Small intestine (tissue), 16 donors: ENCODE measurements around the gene TSTD1. TPM values are rescaled to one million over a fixed set of nuclear protein-coding genes. Genes with fewer than 3 reads are reported as not detected.

Experiments
- DNase-seq, 2 donors: peaks; one replicate each; pipeline versions ENCODE4 v3.0.0 to v3.0.0-alpha.2; 2013
- FAIRE-seq: peaks from 2 replicates; lab custom pipeline; 2012; peaks lifted over from hg19 to GRCh38; lab: Jason Lieb, UNC
- H3K27ac ChIP-seq, 3 donors: one replicate each; pipeline ENCODE4 v1.5.1; 2013; ENCODE audit warnings: low read length in 2 of 3, mild to moderate bottlenecking in 2 of 3, control low read depth in 1 of 3, inconsistent platforms in 1 of 3, low read depth in 1 of 3, moderate library complexity in 1 of 3
- H3K27me3 ChIP-seq, 3 donors: one replicate each; pipeline ENCODE4 v1.6.1; 2013; ENCODE audit warnings: low read length in 3 of 3, inconsistent platforms in 1 of 3; ENCODE audit not compliant: control insufficient read depth in 3 of 3, insufficient read depth in 3 of 3
- H3K36me3 ChIP-seq, 3 donors: one replicate each; pipeline ENCODE4 v1.6.1; 2013; ENCODE audit warnings: low read length in 3 of 3, inconsistent platforms in 1 of 3, low read depth in 1 of 3, mild to moderate bottlenecking in 1 of 3, moderate library complexity in 1 of 3; ENCODE audit not compliant: control insufficient read depth in 3 of 3, insufficient read depth in 2 of 3
- H3K4me1 ChIP-seq, 3 donors: one replicate each; pipeline ENCODE4 v1.6.1; 2013; ENCODE audit warnings: low read length in 2 of 3, inconsistent platforms in 1 of 3, low read depth in 1 of 3, mild to moderate bottlenecking in 1 of 3, moderate library complexity in 1 of 3; ENCODE audit not compliant: control insufficient read depth in 3 of 3, insufficient read depth in 2 of 3
- H3K4me3 ChIP-seq, 3 donors: one replicate each; pipeline ENCODE4 v1.5.1; 2013; ENCODE audit warnings: low read length in 3 of 3, control low read depth in 1 of 3, inconsistent platforms in 1 of 3, low read depth in 1 of 3, mild to moderate bottlenecking in 1 of 3, moderate library complexity in 1 of 3
- H3K9me3 ChIP-seq, 2 donors: one replicate each; pipeline ENCODE4 v1.6.1; 2013; ENCODE audit warnings: low read depth in 1 of 2, low read length in 1 of 2; ENCODE audit not compliant: control insufficient read depth in 2 of 2, insufficient read depth in 1 of 2
- WGBS, 3 donors: extraction: QIAGEN DNeasy Blood & Tissue Kit; methylation state at CpG; one replicate each; pipeline ENCODE4 v1.1.7; 2013; 5-methylcytosine and 5-hydroxymethylcytosine counted together
- long read RNA-seq, 10 donors: transcript quantifications; one replicate each; lab custom pipeline, GENCODE V29; 2026
- polyA plus RNA-seq, 4 donors: library from polyadenylated mRNA; stranded (reverse) in 3 of 4; unstranded in 1 of 4; fragments of 200-250 nt in 3 of 4; fragments of 120-200 nt in 1 of 4; gene quantifications; one replicate each; pipeline versions ENCODE4 v1.2.1 to v1.2.3, GENCODE V29; 2013
- donor health status: healthy with polysubstance abuse.
- donor health status: control.
- donor health status: control.
- donor health status: Bipolar disorder and iron deficiency.
- donor health status: healthy.

The TSTD1 gene, protein sequence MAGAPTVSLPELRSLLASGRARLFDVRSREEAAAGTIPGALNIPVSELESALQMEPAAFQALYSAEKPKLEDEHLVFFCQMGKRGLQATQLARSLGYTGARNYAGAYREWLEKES
- polyA plus RNA-seq = 100 to 1,000 TPM in 2 of 4 donors, 10 to 100 TPM in 2; 65.8 to 185 (median 97.8) TPM
- long read RNA-seq, donor 1 = 0 reads
- long read RNA-seq, donor 2, transcript TSTD1-204 (4 exons, 593 nt) = major isoform, 13 of 15 reads
- long read RNA-seq, donor 2, partial matches to known transcripts = 0 of 15 reads
- long read RNA-seq, donor 2, other reads (novel, unspliced or antisense) = 0 of 15 reads
- long read RNA-seq, donor 3, transcript TSTD1-204 (4 exons, 593 nt) = major isoform, 22 of 39 reads
- long read RNA-seq, donor 3, partial matches to known transcripts = 0 of 39 reads
- long read RNA-seq, donor 3, other reads (novel, unspliced or antisense) = 6 of 39 reads
- long read RNA-seq, donor 4, partial matches to known transcripts = 0 of 1 reads
- long read RNA-seq, donor 4, other reads (novel, unspliced or antisense) = 0 of 1 reads
- long read RNA-seq, donor 5, transcript TSTD1-204 (4 exons, 593 nt) = major isoform, 12 of 14 reads
- long read RNA-seq, donor 5, partial matches to known transcripts = 0 of 14 reads
- long read RNA-seq, donor 5, other reads (novel, unspliced or antisense) = 0 of 14 reads
- long read RNA-seq, donor 6, transcript TSTD1-204 (4 exons, 593 nt) = major isoform, 29 of 40 reads
- long read RNA-seq, donor 6, partial matches to known transcripts = 0 of 40 reads
- long read RNA-seq, donor 6, other reads (novel, unspliced or antisense) = 0 of 40 reads
- long read RNA-seq, donor 7 = 0 reads
- long read RNA-seq, donor 8, partial matches to known transcripts = 0 of 3 reads
- long read RNA-seq, donor 8, other reads (novel, unspliced or antisense) = 0 of 3 reads
- long read RNA-seq, donor 9, transcript TSTD1-204 (4 exons, 593 nt) = major isoform, 8 of 9 reads
- long read RNA-seq, donor 9, partial matches to known transcripts = 0 of 9 reads
- long read RNA-seq, donor 9, other reads (novel, unspliced or antisense) = 0 of 9 reads
- long read RNA-seq, donor 10, transcript TSTD1-201 (3 exons, 626 nt) = minor isoform, 5 of 56 reads
- long read RNA-seq, donor 10, transcript TSTD1-204 (4 exons, 593 nt) = major isoform, 35 of 56 reads
- long read RNA-seq, donor 10, partial matches to known transcripts = 0 of 56 reads
- long read RNA-seq, donor 10, other reads (novel, unspliced or antisense) = 7 of 56 reads

DNA sequence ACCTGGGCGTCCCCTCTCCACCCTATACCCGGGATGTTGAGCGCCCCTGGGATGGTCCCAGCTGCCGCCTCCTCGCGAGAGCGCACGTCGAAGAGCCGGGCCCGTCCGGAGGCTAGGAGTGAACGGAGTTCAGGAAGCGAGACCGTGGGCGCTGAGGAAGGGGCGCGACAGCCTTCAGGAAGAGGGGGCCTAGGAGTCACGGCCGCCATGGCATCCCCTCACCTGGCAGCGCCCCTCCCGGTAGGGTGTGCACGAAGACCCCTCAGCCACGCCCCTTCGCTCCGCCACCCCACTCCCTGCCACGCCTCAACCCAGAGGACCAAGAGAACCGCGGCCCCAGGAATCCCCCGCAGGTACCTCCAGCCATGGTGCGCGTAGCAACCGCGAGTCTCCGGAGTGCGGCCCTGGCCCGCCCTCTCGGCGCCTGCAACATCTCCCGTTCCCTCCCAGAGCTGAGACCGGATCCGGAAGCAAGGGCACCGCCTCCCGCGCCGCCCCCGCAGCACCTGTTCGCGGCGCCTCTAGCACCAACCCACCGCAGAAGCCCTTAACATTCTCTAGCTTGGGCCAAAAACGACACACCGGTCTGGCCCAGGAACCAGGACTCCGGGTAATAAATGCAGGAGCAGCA is at the start of gene TSTD1:
Gene TSTD1 (minus strand): TSS at position 442 of the 631 bp plus-strand sequence. CDS start 75 bp downstream, at position 367.
- peak within 1 kb of the TSS; percentile 85 to 92 (median 89) for H3K27ac ChIP-seq
- 5 to 18% (median 5%) methylated on average over 41 to 54 of the region's 54 CpGs for WGBS, 3 donors
- H3K36me3 ChIP-seq = peaks cover 3 to 41% (median 21%) of the 10 kb centered on the region in 3 donors
- FAIRE-seq = no peak
- peak within 1 kb of the TSS; percentile 68 to 81 (median 69) for H3K4me3 ChIP-seq
- DNase-seq = peak; percentile 89 to 91
- peaks cover 0 to 18% (median 2%) of the 10 kb centered on the region in 3 donors for H3K4me1 ChIP-seq
- no peaks in the 10 kb centered on the region for H3K9me3 ChIP-seq
- no peaks in the 10 kb centered on the region for H3K27me3 ChIP-seq

DNA sequence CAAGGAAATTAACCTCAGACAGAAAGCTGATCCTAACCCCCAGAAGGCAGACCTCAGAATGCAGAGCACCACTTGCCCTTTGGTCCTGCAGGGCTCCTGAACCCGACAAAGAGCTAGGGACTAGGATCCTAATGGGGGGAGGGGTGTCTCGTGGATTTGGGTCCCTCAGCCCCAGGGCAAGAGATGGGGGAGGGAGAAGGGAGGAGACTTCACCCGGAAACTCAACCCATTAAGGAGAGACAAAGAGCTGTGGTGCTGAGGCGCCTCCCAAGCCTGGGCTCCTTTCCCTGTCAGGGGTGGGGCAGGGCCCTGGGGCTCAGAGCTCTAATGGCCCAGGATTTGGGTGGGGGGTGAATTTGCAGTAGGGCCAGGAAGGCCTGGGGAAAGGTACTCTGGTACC is 47.7 kb upstream of the TSTD1 start:
- FAIRE-seq (no peak), DNase-seq (peak in 1 of 2 donors; percentile 11)
- no peaks in the 10 kb centered on the region for H3K9me3 ChIP-seq
- no peak overlapping the region for H3K4me3 ChIP-seq
- H3K36me3 ChIP-seq = no peaks in the 10 kb centered on the region
- 32 to 51% (median 37%) methylated on average over 3 to 4 of the region's 4 CpGs for WGBS, 3 donors
- no peaks in the 10 kb centered on the region for H3K27me3 ChIP-seq
- H3K27ac ChIP-seq = no peak overlapping the region
- peaks cover 0 to 38% (median 3%) of the 10 kb centered on the region in 3 donors for H3K4me1 ChIP-seq

DNA sequence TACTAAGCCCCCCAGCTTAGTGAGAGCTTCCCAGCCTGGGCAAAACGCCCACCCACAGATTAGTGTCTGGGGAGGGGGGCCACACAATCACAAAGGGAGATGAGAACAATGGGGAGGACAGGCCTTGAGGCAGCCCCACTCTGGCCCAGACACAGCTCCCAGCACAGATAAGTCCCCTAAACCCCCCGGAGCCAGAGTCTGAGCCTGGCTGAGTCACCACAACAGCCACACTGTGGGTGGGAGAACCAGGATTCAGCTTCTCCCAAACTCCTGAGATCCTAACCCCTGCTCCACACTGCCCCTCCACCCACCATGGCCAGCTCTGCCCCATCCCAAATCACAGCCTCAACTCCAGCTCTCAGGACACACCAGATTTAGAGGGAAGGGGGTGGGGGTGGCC is 46.4 kb upstream of the TSTD1 start:
- Histone ChIP-seq H3K4me3 (no peak overlapping the region), H3K36me3 (no peaks in the 10 kb centered on the region), H3K9me3 (no peaks in the 10 kb centered on the region), H3K27ac (no peak overlapping the region), H3K4me1 (peaks cover 0 to 38% (median 6%) of the 10 kb centered on the region in 3 donors), H3K27me3 (no peaks in the 10 kb centered on the region)
- 66 to 76% (median 68%) methylated on average over 2 of the region's 2 CpGs for WGBS, 3 donors
- FAIRE-seq (no peak), DNase-seq (no peak)

- peaks cover 0 to 2% (median 0%) of the 10 kb centered on the region in 3 donors for H3K27me3 ChIP-seq
- H3K9me3 ChIP-seq = no peaks in the 10 kb centered on the region
- H3K4me3 ChIP-seq = no peak overlapping the region
- H3K27ac ChIP-seq = no peak overlapping the region
- H3K4me1 ChIP-seq = peaks cover 0 to 34% (median 6%) of the 10 kb centered on the region in 3 donors
- DNase-seq (peak in 1 of 2 donors; percentile 28), FAIRE-seq (no peak)
- H3K36me3 ChIP-seq = no peaks in the 10 kb centered on the region
- WGBS, 3 donors = 71 to 93% (median 86%) methylated on average over 1 of the region's 1 CpG
Observed at GRCh38 chr1:161084597-161084988, 45.8 kb upstream of the TSTD1 start.

DNA sequence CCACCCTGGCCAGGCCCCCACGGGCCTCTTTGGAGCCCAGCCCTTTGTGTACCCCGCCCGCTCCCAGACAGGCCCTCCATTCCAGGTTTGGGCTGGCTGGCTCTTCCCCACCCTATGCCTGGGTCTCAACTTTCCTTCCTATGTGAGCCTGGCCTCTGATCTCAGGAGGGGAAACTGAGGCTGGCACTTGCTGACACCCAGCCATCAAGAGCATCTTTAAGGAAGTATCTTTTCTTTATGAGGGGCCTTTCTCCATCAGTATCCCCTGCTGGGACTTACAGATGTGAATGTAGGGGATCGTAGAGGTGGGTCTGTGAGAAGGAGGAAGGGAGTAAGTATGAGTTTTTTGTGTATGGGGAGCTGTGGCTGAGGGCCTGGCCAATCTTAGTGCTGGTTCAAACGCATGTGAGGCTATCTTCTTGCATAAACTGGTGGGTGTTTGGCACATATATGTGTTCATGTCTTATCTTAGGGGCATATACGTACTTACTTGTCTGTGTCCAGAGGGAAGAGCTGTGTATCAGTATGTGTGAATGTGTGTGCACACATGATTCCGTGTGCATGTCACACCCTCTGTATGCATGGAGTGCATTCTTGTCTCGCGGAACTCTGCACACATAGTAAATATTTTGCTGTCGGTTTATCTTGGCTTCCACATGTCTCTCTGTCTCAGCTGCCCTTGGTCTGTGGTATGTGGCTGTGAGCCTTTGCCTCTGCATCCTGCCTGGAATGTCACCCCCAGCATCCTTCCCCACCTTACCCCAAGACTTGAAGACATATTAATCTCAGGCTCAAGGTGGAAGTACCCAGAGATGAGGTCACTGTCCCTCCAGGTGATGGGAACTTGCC is 45.2 kb upstream of the TSTD1 start:
- FAIRE-seq (no peak), DNase-seq (peak in 1 of 2 donors; percentile 50)
- H3K36me3 ChIP-seq = no peaks in the 10 kb centered on the region
- 74 to 80% (median 76%) methylated on average over 10 of the region's 10 CpGs for WGBS, 3 donors
- H3K9me3 ChIP-seq = no peaks in the 10 kb centered on the region
- peaks cover 0 to 28% (median 6%) of the 10 kb centered on the region in 3 donors for H3K4me1 ChIP-seq
- peaks cover 0 to 8% (median 0%) of the 10 kb centered on the region in 3 donors for H3K27me3 ChIP-seq
- H3K4me3 ChIP-seq = no peak overlapping the region
- H3K27ac ChIP-seq = peak overlapping the region in 2 of 3 donors; percentile 22 to 45

GRCh38 chr1:161082996-161083747 is 44.4 kb upstream of the TSTD1 start:
- Histone ChIP-seq H3K27ac (peak overlapping the region in 2 of 3 donors; percentile 22 to 56), H3K36me3 (no peaks in the 10 kb centered on the region), H3K4me3 (no peak overlapping the region), H3K9me3 (no peaks in the 10 kb centered on the region), H3K27me3 (peaks cover 0 to 8% (median 0%) of the 10 kb centered on the region in 3 donors), H3K4me1 (peaks cover 0 to 26% (median 6%) of the 10 kb centered on the region in 3 donors)
- FAIRE-seq = no peak
- WGBS, 3 donors = 40 to 57% (median 49%) methylated on average over 7 to 8 of the region's 8 CpGs
- DNase-seq = peak; percentile 78 to 93
